HAP-1 (cell line): ENCODE results near the gene COL23A1.

ENCODE experiments used
- DNase-seq, 2 experiments: peaks; one replicate each; pipeline ENCODE4 v3.0.0-alpha.2; 2016 to 2020; ENCODE audit warnings: low spot score in 2 of 2
- H3K27me3 ChIP-seq: fragments of 250-450 bp; sonication (Bioruptor Pico); 2 replicates; pipeline ENCODE4 v1.5.1; 2020; ENCODE audit warnings: low read depth, mild to moderate bottlenecking, moderate library complexity
- H3K36me3 ChIP-seq: fragments of 250-450 bp; sonication (Bioruptor Pico); replicated peaks from 2 replicates; pipeline ENCODE4 v1.5.1; 2020; ENCODE audit warnings: mild to moderate bottlenecking
- H3K4me1 ChIP-seq: fragments of 250-450 bp; sonication (Bioruptor Pico); 2 replicates; pipeline ENCODE4 v1.5.1; 2020; ENCODE audit warnings: mild to moderate bottlenecking
- H3K4me3 ChIP-seq: fragments of 250-450 bp; sonication (Bioruptor Pico); 2 replicates; pipeline ENCODE4 v1.5.1; 2020; ENCODE audit warnings: mild to moderate bottlenecking, moderate library complexity
- H3K9me3 ChIP-seq: fragments of 250-450 bp; sonication (Bioruptor Pico); 2 replicates; pipeline ENCODE4 v1.5.1; 2020; ENCODE audit warnings: mild to moderate bottlenecking, moderate library complexity
- in situ Hi-C: fragments of 300-500 bp; cut with MboI; formaldehyde crosslinking; loops from 3 replicates; pipeline ENCODE4 v1.14.3; 2020; ENCODE audit warnings: low sequenced_read_pairs, inconsistent platforms, mixed read lengths

The COL23A1 gene

DNA sequence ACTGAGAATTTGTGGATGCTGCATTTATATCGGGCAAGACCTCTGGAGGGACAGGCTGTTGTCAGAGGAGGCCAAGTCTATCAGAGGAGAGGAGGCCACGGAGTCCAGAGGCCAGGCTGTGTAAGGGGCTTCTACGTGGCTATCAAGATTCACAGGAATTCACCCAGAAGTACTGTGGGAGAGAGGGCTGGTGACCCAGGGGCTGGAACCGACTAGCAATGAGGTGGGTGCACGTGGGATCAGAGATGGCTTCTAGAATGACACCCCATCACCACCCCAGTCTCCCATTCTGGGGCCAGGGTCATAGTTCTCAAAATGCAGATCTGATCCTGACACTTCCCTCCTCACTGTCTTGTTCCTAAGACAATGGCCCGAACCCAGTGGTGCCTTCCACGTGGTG, 296.4 kb downstream of the COL23A1 start:
- no peak for DNase-seq
- in situ Hi-C loops: no loop called here

DNA sequence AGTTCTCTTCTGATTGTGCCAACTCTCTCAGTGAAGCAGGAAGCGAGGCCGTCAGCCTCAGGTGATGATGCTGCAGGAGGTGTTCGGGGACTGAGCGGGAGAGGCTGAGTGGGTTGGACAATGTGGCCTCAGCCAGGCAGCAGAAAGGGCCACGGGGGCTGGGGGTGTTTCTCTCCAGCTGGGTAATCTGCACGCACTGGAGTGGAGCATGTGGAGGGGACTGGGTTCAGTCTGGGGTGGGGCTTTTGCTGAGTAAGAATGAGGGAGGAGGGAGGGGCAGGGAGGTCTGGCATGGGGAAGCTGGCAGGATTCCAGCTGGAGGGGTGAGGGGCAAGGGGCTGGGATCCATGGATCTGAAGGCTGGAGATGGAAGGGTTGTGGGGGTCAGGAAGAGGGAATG, 296.8 kb downstream of the COL23A1 start:
- no peaks in the 10 kb centered on the region for H3K36me3 ChIP-seq
- no peak overlapping the region for H3K4me3 ChIP-seq
- H3K9me3 ChIP-seq: no peaks in the 10 kb centered on the region
- in situ Hi-C loops: no loop called here
- no peak for DNase-seq
- no peaks in the 10 kb centered on the region for H3K4me1 ChIP-seq
- H3K27me3 ChIP-seq: no peaks in the 10 kb centered on the region; the same call in 1 of the 2 replicates

More for the DNA sequence above, 296.4 kb downstream of the COL23A1 start:
- no peak overlapping the region for H3K4me3 ChIP-seq
- H3K9me3 ChIP-seq: no peaks in the 10 kb centered on the region
- no peaks in the 10 kb centered on the region; the same call in 1 of the 2 replicates for H3K27me3 ChIP-seq
- no peaks in the 10 kb centered on the region for H3K36me3 ChIP-seq
- no peaks in the 10 kb centered on the region for H3K4me1 ChIP-seq

DNA sequence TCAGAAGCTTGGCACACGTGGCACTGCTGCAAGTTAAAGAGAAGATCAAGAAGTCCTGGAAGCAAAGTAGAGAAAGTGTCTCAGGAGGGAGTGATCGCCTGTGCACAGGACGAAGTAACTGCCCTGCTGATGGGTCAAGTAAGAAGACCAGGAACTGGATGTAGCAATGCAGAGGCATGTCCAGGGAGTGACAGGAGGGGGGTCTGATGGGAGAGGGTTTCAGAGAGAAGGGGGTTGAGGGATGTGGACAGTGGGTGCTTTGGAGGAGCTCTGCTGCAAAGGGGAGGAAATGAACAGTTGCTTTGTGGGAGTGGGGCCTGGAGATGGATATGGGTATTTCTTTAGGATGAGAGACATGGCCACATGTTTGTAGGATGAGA, 297.4 kb downstream of the COL23A1 start:
- in situ Hi-C loops: no loop called here
- Histone ChIP-seq H3K4me1 (no peaks in the 10 kb centered on the region), H3K27me3 (no peaks in the 10 kb centered on the region; the same call in 1 of the 2 replicates), H3K4me3 (no peak overlapping the region), H3K9me3 (no peaks in the 10 kb centered on the region), H3K36me3 (no peaks in the 10 kb centered on the region)
- DNase-seq: no peak

DNA sequence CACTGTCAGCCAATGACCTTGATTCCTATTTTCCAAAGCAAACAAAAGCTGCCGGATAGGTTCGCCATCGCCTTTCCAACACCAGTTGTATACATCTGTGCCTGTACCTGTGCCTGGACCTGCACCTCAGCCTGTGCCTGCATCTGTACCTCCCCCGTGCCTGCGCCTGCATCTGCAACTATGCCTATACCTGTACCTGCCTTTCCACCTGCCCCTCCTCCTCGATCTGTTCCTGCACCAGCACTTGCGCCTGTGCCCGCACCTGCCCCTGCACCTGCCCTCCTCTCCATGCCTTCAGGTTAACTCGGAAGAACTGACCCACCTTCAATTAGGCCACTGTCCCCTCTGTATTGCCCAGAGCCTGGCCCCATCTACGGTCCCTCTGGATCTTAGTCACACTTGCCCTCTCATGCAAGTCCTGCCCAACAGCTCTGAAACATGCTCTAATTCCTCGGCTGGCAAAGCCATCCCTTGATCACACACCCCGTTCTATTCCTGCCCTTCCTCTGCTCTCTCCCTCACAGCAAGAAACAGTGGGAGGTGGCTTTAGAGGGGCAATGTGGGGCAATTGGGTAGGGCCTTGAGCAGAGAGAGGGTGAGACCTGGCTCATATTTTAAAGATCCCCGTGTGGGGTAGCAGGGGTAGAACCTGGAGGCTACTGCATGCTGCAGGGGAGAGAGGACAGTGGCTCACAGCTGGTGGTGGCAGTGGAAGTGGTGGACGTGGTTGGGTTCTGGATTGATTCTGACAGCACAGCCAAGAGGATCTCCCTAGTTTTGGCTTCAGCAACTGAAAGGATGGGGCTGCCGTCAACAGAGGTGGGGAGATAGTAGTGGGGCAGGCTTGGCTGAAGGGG, 298.0 kb downstream of the COL23A1 start:
- Histone ChIP-seq H3K36me3 (no peaks in the 10 kb centered on the region), H3K27me3 (no peaks in the 10 kb centered on the region; the same call in 1 of the 2 replicates), H3K9me3 (no peaks in the 10 kb centered on the region), H3K4me3 (no peak overlapping the region), H3K4me1 (no peaks in the 10 kb centered on the region)
- in situ Hi-C loops: no loop called here
- DNase-seq: no peak

DNA sequence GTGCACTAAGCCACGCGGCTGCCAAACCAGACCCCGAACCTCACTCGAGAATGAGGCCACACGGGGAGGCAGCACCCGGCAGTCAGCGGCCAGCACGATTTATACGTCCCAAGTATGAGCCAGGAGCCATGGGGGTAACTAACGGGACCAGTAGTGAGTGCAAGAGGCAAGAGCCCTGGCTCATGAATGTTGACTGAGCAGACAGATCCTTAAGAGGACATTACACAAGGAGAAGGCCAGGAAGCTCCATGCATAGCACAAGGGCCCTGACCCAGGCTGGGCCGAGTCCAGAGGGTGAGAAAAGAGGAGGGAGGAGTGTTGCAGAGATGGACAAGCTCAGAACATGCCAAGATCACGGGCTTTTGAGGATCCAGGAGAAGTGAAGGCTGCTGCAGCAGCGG, 299.0 kb downstream of the COL23A1 start:
- Histone ChIP-seq H3K36me3 (no peaks in the 10 kb centered on the region), H3K27me3 (no peaks in the 10 kb centered on the region; the same call in 1 of the 2 replicates), H3K4me1 (no peaks in the 10 kb centered on the region), H3K4me3 (no peak overlapping the region), H3K9me3 (no peaks in the 10 kb centered on the region)
- no peak for DNase-seq
- in situ Hi-C loops: no loop called here

DNA sequence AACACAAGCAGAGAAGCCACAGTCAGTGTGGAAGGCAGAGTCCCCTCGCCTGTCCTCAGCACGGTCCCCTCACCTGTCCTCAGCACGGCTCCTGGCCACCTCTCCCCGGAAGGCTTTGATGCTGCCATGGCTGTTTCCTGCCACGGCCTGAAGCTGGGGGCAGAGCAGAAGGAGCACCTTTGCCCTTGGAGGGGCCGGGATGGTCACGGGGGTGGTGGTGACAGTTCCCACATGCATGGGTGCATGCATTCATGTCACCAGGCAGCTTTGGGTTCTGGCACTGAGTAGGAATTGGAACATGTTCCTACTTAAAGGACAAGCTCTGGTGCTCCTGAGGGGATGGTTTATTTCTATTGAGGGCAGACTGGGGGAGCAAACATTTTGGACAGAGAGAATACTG, 299.8 kb downstream of the COL23A1 start:
- Histone ChIP-seq H3K27me3 (no peaks in the 10 kb centered on the region; the same call in 1 of the 2 replicates), H3K4me1 (no peaks in the 10 kb centered on the region), H3K36me3 (no peaks in the 10 kb centered on the region), H3K4me3 (no peak overlapping the region), H3K9me3 (no peaks in the 10 kb centered on the region)
- no peak for DNase-seq
- in situ Hi-C loops: no loop called here

DNA sequence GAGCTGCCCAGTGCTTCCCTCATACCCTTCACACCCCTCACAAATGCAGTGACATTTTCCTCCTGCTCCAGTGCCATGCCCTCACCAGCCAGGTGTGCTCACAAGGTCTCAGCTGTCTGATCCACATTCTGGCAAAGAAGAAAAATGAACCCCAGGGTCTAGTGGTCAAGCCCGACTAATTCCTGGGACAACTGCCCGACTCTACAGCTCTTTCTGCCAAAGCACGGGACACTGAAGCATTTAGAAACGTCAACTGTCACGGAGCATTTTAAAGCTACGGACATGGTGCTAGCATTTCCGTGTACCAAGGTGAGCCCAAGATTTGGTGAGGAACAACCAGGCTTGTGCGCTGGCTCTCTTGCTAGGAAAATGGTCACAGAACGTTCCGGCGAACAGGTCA, 300.8 kb downstream of the COL23A1 start:
- in situ Hi-C loops: no loop called here
- Histone ChIP-seq H3K9me3 (no peaks in the 10 kb centered on the region), H3K27me3 (no peaks in the 10 kb centered on the region; the same call in 1 of the 2 replicates), H3K36me3 (no peaks in the 10 kb centered on the region), H3K4me1 (no peaks in the 10 kb centered on the region), H3K4me3 (no peak overlapping the region)
- DNase-seq: no peak

DNA sequence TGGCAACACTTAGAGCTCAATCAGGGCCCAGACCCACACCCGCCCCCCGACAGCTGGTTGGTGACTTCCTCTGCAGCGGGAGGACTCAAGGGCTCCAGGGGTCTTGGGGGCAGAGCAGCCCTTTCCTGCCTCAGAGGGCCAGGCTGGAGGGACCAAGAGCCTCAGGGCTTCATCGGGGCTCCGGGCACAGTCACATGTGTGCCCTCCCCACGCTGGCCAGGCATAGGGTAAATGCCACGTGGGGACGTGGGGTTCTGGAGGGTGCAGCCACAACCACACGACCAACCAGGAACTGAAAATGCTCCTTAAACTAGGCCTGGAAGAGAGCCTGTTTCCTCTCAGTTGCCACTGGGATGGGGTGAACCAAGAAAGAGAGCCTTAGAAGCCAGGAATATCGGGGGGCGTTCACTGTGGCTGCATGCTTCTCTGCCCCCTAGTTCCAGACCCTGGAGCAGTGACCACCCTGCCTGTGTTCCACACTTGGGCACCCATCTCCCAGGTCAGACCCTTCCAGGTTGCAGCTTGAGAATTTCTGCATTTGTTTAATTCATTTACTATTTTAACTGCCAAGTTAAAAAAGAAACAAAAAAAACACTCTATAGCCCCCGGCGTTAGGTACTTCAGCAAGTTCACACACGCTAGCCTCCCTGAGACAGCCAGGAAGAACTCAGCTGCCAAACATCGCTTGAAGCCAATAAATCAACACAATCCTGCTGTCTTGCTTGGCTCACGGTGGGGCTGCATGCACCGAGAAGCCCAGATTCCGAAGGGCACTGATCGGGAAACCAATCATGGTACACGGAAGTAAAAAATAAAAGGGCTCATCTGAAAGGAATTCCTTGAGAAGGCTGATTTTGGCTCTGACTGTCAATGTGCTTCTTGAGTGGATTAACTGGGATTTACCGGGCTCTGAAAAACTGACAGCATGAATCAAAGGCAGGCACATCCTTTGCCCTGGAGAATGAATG, 301.5 kb downstream of the COL23A1 start:
- peaks cover 7% of the 10 kb centered on the region for H3K9me3 ChIP-seq
- no peak for DNase-seq
- in situ Hi-C loops: no loop called here
- no peaks in the 10 kb centered on the region for H3K4me1 ChIP-seq
- H3K27me3 ChIP-seq: no peaks in the 10 kb centered on the region; the same call in 1 of the 2 replicates
- H3K36me3 ChIP-seq: no peaks in the 10 kb centered on the region
- H3K4me3 ChIP-seq: no peak overlapping the region

DNA sequence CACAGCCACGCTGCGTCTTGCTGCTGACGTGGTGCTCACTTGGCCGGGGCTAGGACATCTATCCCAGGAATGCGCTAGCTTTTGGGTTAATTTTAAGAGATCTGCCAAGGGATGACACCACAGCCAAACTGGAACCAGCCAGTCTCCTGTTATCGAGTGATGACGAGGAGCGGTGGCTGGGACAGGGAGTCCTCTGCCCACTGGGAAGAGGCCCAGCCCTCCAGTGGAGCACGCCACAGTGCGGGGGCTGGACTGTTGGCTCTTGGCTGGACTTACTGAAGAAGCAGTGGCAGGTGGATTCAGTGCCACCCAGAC, 302.4 kb downstream of the COL23A1 start:
- Histone ChIP-seq H3K36me3 (no peaks in the 10 kb centered on the region), H3K27me3 (no peaks in the 10 kb centered on the region; the same call in 1 of the 2 replicates), H3K4me1 (no peaks in the 10 kb centered on the region), H3K4me3 (no peak overlapping the region), H3K9me3 (peaks cover 7% of the 10 kb centered on the region)
- in situ Hi-C loops: no loop called here
- no peak for DNase-seq

DNA sequence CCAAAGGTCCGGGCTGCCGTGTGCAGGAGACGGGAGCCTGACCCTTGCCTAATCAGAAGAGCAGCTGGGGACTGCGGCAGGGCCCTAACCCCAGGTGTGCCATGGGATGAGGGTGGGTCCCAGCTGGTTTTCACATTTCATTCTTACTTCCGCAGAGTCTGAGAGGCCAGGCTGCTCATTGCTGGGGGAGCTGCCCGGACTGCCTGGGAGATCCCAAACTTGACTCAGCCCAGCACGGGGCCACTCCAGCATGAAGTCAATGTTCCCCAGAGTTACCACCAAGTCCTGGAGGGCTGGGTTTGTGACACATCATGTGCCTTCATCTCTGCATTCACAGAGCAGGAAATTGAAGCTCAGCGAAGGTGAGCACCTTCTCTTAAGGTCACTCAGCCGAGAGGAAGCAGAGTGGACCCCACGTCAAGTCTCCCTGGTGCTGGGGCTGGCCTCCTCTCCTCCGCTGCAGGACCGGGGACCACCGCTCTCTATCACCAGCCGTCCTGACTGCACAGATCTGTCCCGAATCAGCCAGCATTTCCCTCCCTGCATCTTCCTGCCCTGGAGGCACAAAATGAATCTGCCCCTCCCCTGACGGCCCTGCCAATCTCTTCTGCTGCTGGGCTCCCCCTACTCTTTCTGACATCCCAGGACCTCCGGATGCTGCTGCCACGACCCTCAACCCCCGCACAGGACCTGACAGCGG, 303.0 kb downstream of the COL23A1 start:
- no peaks in the 10 kb centered on the region for H3K36me3 ChIP-seq
- no peaks in the 10 kb centered on the region; the same call in 1 of the 2 replicates for H3K27me3 ChIP-seq
- no peaks in the 10 kb centered on the region for H3K4me1 ChIP-seq
- DNase-seq: no peak
- in situ Hi-C loops: no loop called here
- H3K9me3 ChIP-seq: peaks cover 7% of the 10 kb centered on the region
- no peak overlapping the region for H3K4me3 ChIP-seq

DNA sequence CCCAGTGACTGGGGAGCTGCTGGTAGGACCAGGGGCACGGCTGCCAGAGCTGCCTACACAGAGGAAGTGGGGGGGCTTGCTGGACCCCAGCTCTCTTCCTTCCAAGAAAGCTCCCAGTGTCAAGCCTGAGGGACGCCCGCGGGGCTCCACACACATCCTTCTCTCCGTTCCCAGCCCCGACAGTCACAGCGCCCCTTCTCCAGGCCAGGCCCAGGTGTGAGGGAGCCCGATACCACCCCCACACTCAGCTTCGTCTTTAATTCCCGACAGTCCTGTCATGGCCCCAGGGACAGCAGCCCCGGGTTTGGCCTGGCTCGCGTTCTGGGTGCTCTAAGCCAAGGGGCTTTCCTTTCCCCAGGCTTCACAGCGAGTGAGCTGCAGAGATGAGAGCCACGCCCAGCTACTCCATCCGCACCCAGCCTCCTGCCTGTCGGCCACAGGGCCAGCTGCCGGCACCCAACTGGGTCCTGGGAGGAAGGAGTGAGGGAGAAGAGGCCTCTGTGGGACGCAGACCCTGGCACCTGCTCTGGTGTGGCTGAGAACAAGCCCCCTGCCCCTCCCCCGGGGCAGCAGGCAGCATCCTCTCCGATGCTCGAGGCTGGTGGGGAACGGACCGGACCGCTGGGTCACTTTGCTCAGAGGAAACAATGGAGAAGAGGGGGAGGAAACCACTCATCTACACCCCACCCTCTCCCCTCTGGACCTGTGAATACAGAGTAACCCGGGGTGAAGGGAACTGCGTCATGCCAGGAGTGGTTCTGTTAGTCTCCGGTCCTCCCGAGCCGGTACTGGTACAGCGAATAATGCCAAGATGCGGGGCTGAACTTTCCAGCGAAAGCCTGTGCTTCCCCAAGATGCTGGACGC, 303.7 kb downstream of the COL23A1 start:
- DNase-seq: no peak
- Histone ChIP-seq H3K27me3 (no peaks in the 10 kb centered on the region; the same call in 1 of the 2 replicates), H3K36me3 (no peaks in the 10 kb centered on the region), H3K4me1 (no peaks in the 10 kb centered on the region), H3K9me3 (peaks cover 7% of the 10 kb centered on the region), H3K4me3 (no peak overlapping the region)
- in situ Hi-C loops: no loop called here

DNA sequence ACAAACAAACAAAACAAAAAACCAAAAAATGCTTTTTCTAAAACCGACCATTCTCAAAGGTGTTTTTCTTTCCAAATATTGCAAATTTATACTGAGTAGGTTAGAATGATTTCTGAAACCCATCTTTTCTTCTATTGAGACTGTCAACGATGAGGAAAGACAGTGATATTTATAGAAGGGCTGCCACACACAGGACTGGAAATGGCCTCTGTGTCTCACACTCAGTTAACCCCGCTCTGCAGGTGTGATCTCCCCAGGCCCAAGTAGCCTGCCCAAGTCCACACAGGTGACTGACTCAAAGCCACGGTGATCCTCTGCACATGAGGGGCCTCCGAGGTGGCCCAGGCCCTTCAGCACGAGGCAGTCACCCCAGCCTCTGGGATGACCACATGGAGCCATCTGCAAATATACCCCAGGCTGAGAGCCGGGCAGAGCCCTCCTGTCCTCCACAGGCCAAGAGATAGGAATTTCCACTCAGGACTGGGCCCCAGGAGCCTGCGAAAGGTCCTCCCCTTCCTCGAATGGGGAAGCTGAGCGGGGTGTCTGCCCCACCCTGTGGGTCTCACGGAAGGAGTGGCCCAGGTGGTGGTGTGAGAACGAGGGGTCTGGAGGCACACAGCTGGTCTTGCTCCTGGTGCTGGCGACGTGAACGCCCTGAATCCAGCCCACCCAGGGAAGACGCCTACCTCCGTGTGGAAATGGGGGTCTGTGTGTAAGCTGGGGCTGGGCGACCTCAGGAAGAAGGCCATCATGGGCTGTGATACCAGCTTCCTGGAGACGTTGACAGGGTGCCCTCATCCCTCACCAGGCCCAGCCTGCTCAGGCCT, 304.6 kb downstream of the COL23A1 start:
- H3K4me1 ChIP-seq: no peaks in the 10 kb centered on the region
- H3K9me3 ChIP-seq: peaks cover 7% of the 10 kb centered on the region
- no peaks in the 10 kb centered on the region; the same call in 1 of the 2 replicates for H3K27me3 ChIP-seq
- in situ Hi-C loops: no loop called here
- H3K4me3 ChIP-seq: no peak overlapping the region
- no peaks in the 10 kb centered on the region for H3K36me3 ChIP-seq
- no peak for DNase-seq
